ENCODE measurements around the gene HEATR5A.
A peak's percentile ranks its signal among the peaks of the same experiment; 100 is the strongest.
"Not testable (repeated sequence)": the region's sequence is repeated elsewhere in the genome, so short reads cannot be mapped to it uniquely, and the experiment has no call there.

Gene HEATR5A

GRCh38 chr14:31420319-31421111 is at the start of gene HEATR5A:
HEATR5A (minus strand) TSS chr14:31420550; CDS start chr14:31402975, 17,575 bp downstream.
- DNase-seq (ENCODE audit: low read depth in 2 of 2): peak; percentile 86 to 89

- DNase-seq (ENCODE audit: low read depth in 2 of 2): no peak
Observed at GRCh38 chr14:31466554-31466953, 46.2 kb upstream of the HEATR5A start.

GRCh38 chr14:31465111-31465510 is 44.8 kb upstream of the HEATR5A start:
- peak; percentile 31 to 51 for DNase-seq (ENCODE audit: low read depth in 2 of 2)

- DNase-seq (ENCODE audit: low read depth in 2 of 2): not testable (repeated sequence)
Observed at GRCh38 chr14:31462450-31462849, 42.1 kb upstream of the HEATR5A start.

GRCh38 chr14:31461545-31461944 is 41.2 kb upstream of the HEATR5A start:
- no peak for DNase-seq (ENCODE audit: low read depth in 2 of 2)

- no peak for DNase-seq (ENCODE audit: low read depth in 2 of 2)
Observed at GRCh38 chr14:31457665-31458659, 37.6 kb upstream of the HEATR5A start.

- DNase-seq (ENCODE audit: low read depth in 2 of 2): peak; percentile 83 to 85
Observed at GRCh38 chr14:31456841-31457664, 36.7 kb upstream of the HEATR5A start, which contains the start of gene DTD2. DTD2 (minus strand) TSS chr14:31457506; CDS start chr14:31457393, 113 bp downstream.

GRCh38 chr14:31449971-31450610 is 29.7 kb upstream of the HEATR5A start:
- DNase-seq (ENCODE audit: low read depth in 2 of 2): peak in 1 of 2 experiments; percentile 20

- no peak for DNase-seq (ENCODE audit: low read depth in 2 of 2)
Observed at GRCh38 chr14:31449136-31449535, 28.8 kb upstream of the HEATR5A start.

GRCh38 chr14:31445703-31446102 is 25.4 kb upstream of the HEATR5A start:
- DNase-seq (ENCODE audit: low read depth in 2 of 2): no peak

- no peak for DNase-seq (ENCODE audit: low read depth in 2 of 2)
Observed at GRCh38 chr14:31442284-31442683, 21.9 kb upstream of the HEATR5A start.

GRCh38 chr14:31441273-31442111 is 21.1 kb upstream of the HEATR5A start:
- DNase-seq (ENCODE audit: low read depth in 2 of 2): peak; percentile 46 to 53

- DNase-seq (ENCODE audit: low read depth in 2 of 2): no peak
Observed at GRCh38 chr14:31440280-31440679, 19.9 kb upstream of the HEATR5A start.

GRCh38 chr14:31439561-31439960 is 19.2 kb upstream of the HEATR5A start:
- no peak for DNase-seq (ENCODE audit: low read depth in 2 of 2)

GRCh38 chr14:31437045-31437691 is 16.8 kb upstream of the HEATR5A start:
- not testable (repeated sequence) for DNase-seq (ENCODE audit: low read depth in 2 of 2)

GRCh38 chr14:31435276-31435675 is 14.9 kb upstream of the HEATR5A start:
- peak; percentile 84 to 87 for DNase-seq (ENCODE audit: low read depth in 2 of 2)

GRCh38 chr14:31430634-31431264 is 10.4 kb upstream of the HEATR5A start:
- DNase-seq (ENCODE audit: low read depth in 2 of 2): no peak

- no peak for DNase-seq (ENCODE audit: low read depth in 2 of 2)
Observed at GRCh38 chr14:31429791-31430190, 9.4 kb upstream of the HEATR5A start.

GRCh38 chr14:31428011-31428410 is 7.7 kb upstream of the HEATR5A start:
- DNase-seq (ENCODE audit: low read depth in 2 of 2): no peak
